HG03432 (cell line): Measurements from ENCODE around the gene AFF3.
"Not testable (repeated sequence)": the region's sequence is repeated elsewhere in the genome, so short reads cannot be mapped to it uniquely, and the experiment has no call there.

ENCODE experiments used
- ATAC-seq: cut with Tn5 transposase; IDR thresholded peaks from one replicate; pipeline ENCODE4 v1.9.1; 2021; ENCODE audit warnings: mild to moderate bottlenecking, moderate library complexity; ENCODE audit not compliant: unreplicated experiment

The AFF3 gene

DNA sequence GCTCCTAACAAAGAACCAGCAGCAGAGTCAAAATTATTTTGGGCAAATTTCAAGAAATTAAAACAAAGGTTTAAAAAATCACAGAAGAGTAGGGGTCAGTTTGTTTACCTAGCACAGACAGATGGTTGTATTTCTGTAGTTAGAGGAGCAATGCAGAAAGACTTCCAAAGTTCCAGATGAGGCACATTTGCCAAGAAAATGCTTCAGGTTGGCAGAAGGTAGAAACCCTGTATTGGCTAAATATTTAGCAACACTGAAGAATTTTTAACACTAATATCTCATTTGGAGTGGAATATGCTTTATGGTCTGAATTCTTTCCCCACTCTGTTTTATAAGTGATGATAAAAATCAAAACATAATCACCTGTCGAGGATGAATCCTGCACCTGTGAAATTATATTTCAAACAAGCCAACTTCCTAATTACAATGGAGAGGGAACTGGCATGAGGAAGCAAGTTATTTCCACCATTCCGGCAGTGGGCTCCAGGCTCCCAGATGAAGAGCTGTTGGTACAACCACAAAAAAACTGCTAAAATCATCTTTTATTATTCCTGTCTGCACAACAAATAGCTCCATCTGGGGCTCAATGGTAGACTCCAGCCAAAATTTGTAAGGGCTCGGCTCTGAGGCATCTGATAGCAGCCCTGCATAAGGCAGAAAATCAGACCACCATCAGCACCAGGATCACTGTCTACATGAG lies 366.0 kb downstream of the AFF3 start:
- no peak for ATAC-seq

DNA sequence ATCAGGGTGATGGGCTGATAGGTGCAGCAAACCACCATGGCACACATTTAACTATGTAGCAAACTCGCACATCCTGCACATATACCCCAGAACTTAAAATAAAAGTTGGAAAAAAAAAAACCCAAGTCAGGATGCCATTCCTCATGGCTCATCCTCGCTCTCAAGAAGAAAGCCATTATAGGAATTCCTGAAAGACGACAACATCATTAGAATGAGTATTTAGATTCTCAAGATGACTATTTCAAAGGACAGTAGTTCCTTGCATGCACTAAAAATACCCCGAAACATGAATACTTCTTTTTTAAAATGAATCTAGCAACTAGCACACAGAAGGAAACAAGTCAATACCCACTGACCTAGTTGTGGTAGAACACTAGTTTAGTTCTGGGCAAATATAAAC lies 366.8 kb downstream of the AFF3 start:
- no peak for ATAC-seq

DNA sequence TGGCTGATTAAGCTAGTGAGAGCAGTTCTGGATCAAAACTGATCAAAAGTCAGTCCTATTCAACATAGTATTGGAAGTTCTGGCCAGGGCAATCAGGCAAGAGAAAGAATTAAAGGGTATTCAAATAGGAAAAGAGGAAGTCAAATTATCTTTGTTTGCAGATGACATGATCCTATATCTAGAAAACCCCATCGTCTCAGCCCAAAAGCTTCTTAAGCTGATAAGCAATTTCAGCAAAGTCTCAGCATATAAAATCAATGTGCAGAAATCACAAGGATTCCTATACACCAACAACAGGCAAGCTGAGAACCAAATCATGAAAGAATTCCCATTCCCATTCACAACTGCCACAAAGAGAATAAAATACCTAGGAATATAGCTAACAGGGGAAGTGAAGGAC lies 368.7 kb downstream of the AFF3 start:
- not testable (repeated sequence) for ATAC-seq

DNA sequence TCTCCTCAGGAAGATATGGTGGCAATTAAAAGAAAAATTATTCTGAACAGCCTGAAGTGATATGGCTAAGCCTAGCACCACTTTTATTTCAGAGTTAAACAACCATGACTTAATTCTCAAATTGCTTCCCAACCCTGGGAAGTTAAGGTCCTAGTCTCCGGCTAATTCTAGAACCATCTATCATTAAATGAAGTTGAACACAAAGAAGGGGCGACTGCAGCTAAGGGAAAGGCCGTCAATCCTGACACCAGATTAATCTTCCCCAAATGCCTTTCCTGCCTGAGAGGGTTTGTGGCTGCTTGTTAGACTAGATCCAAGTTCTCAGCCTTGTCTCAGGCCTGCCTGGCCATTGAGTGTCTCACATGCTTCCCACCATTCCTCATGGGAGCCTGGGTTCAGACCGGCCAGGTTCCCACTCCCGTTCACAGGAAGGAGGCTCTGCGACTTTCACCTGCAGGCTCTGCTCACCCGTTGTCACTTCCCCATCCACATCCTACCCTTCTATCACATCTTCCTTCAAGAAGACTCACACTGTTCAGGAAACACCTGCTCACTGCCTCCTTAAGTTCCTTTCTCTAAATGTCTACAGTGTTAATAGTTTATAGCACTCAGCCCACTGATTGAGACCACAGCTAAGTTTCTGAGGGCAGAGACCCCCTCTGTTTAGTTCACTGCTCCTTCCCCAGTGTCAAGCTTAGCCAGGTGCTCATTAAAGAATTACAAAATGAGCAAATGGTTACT lies 369.6 kb downstream of the AFF3 start:
- no peak for ATAC-seq

DNA sequence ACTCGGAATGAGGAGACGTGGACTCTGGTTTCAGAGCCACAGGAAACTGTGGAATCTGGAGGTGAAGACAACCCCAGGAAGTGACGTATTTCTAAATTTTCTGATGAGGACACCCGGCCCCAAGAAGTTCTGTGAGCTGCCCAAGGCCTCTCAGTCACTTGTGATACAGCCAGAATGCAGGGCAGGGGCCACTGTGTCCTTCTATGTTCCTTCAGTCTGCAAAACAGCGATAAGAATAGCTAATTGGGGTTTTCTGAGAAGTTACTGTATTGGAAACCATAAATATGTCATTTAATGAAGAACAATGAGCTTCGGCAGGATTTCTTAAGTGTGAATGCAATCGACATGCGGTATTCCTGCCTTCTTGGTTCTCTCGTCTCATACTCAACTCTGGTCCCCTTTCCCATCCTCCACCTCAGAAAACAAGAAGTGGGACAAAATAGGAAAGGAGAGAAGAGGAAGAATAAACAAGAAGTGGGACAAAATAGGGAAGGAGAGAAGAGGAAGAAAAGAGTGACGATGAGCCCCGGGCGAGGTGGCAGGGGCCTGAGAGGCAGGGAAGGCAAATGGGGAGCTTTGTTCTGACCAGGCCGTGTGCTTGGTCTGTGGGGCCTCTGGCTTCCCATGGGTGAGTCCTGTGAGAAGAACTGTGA lies 370.6 kb downstream of the AFF3 start:
- ATAC-seq = no peak

DNA sequence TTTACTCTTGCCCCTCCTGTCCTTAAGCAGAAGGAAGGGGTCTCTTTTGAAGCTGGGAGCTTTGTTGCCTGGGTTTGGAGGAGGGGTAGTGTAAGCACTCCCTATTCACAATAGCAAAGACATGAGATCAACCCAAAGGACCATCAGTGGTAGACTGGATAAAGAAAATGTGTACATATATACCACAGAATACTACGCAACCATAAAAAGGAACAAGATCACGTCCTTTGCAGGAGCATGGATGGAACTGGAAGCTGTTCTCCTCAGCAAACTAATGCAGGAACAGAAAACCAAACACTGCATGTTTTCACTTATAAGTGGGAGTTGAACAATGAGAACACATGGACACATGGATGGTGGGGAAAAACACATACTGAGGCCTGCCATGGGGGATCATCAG lies 371.5 kb downstream of the AFF3 start:
- no peak for ATAC-seq

DNA sequence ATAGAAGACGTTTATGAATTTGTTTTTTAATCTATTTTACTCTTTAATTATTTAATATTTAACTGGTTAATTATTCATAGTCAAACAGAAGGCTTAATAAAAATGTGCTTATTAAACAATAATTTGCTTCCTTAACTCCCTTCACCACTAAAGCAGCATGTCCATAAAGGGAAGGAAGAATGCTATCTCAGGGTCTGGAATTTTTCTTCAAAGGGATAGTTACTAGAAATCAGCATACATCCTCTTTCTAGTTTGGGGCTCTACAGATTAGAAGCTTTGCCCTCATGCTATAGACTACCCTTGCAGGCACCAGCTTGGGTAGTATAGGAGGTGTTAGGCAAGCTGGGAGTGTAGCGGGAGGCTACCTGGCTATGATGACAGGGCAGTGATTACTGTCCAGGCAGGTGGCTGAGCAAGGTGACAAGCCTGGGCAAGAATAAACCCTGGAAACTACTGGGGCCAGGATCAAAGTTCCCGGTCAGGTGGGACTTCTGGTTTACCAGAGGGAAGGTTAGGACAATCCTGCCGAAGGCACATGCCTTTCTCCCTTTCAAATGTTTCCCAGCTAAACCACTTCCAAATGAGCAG lies 376.6 kb downstream of the AFF3 start:
- no peak for ATAC-seq

DNA sequence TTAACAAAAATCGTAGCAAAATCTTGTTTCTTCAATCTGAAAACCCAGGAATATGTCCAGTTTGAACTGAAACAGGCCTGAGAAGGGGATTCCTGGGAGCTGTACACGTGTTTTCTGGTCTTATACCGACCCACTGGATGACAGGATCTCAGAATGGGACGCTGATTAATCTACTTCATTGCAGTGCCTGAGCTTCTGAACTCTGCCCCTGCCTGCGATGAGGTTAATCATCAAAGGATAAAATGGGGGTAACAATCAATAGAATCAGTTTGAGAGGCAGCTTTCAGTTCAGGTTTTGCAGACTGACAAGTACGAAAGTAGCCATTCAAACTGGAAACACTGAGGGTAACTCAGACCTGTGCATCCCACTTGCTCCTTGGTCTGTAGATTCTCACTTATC lies 378.6 kb downstream of the AFF3 start:
- ATAC-seq = no peak

DNA sequence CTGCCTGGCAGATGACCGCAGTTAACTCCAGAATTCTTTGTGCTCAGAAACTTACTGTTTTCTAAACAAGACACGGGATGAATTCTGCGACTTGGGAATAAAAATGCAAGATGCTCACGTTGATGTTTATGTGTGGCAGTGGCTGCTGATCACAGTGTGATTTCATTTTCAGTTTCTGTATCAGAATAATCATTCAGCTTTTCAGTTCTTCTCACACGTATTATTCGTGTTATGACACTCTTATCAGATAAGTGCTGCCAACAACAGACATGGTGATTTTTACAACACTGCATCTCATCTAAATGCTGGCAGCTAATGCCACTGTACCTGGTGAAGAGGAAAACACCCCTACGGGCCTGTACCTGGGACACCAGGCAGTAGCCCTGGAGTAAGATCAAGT lies 379.7 kb downstream of the AFF3 start:
- no peak for ATAC-seq

DNA sequence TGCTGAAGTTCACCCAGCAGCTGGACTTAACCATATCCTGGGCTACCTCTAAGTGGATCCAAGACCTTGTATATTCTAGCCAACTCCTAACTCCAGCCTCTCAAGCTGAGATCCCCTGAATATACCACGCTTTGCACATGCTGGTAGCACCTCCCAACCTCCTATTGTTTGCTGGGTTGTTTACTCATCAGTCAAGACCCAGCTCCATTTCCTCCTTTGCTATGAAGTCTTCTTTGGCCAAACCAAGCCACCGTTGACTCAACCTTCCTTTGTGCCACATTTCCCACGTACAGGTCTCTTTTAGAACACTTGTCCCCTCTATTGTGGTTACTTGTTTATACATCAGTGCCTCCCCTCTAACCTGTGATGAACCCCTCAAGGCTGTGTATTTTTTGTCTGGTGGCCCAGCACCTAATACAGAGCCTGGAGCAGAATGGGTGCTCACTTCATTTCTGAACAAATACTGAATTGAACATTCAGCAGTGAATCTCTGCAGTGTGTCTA lies 384.7 kb downstream of the AFF3 start:
- ATAC-seq = no peak

DNA sequence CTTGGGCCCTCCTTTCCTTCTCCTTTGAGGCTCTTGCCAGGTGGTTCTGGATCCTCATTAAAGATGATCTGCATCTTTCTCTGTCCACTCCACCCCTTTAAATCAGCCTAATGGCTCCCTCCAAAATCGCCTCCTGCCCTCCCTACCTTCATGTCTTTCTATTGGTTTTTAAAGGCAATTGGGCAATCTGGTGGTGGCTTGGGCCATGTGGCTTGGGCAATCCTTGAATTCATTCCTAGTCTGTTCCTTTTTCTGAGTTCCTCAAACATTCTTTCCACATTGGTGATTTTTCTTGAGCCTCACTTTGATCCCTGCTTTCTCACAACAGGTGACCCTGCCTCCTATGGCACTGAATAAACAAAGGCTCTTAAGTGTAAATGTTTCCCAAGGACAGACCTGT lies 386.3 kb downstream of the AFF3 start:
- no peak for ATAC-seq

DNA sequence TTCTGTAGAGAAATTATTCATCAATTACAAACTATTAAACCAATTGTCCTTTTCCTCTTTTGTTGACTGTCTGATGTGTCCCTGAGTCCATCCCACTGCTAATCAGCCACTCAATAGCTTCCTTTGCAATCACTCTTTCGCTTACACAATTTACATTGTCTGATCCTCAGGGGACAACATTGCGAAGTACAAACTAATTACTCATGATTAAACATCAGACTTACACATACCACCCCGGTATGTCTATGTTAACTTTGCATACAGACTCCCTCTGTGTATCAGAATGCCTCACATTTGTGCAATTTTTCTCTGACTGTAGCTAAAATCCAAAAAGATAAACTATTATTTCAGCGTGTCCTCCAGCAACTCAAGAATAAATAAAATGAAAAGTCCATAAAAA lies 388.2 kb downstream of the AFF3 start:
- no peak for ATAC-seq

DNA sequence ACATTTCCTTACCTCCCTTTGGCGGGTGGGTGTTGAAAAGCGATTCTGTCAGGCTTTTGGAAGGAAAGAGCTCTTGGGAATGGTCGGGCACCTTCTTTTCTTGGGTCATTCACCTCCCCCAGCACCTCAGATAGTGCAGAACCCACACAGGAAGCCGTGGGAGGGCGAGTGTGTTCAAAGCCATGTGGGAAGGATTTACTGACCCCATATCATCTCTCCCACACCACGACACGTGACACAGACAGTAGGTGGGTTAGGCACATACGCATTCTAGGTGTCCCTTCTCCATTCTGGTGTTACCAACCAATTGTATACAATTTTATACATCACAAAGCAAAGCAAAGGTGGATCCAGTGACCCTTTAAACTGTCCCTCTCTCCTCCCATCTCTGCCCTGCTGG lies 388.9 kb downstream of the AFF3 start:
- ATAC-seq = no peak

DNA sequence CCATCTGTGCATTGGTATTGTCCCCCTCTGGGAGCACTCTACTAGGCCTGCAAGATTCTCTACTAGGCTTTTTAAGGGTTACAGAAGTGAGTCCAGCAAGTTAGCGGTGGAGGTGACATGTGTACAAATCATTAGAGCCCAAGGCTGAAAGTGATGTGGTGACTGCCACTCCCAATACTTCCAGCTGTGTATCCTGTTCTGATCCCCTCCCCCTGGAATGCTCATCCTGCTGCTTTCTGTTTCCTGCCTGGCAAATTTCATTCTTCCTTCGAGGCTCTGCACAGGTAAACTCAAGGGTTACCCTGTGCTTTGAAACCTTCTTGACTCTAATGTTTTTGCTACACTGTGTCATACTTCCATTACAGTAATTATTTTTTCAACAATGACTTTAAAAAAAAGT lies 394.0 kb downstream of the AFF3 start:
- no peak for ATAC-seq

DNA sequence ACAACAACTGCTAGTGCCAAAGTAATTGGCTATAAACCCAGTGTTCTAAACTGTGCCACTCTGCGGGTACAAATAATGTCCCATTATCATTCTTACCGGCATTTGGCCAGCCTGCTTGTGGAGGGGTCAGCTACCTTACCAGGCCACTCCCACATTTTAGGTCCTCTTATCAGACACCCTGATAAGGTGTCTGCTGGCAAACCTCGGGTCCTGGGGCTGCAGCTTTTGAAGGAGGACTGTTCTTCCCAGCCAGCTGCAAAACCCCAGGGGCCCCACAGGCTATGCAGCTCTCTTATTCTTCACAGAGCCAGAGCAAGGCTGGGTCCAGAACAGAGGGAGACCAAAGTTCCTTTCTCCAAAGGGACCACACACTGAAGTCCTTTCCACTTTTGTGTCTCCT lies 394.5 kb downstream of the AFF3 start:
- no peak for ATAC-seq

DNA sequence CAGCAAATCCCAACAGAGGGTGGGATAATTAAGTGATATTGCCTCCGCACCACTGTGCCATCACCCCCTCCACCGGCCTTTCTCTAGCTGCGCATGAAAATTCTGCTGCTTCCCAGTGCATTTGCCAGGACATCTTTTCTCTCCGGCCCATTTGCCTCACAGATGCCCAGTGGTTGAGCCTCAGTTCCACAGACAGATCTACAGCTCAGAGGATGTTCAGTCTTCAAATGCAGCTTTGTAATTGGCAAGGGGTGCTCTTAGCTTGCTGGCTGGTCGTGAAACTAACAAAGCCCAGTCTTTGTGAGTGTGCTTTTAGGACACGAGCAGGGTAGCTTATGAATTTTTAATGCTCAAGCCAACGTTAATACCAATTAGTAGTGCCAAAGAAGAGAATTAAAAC lies 399.2 kb downstream of the AFF3 start:
- ATAC-seq = no peak

DNA sequence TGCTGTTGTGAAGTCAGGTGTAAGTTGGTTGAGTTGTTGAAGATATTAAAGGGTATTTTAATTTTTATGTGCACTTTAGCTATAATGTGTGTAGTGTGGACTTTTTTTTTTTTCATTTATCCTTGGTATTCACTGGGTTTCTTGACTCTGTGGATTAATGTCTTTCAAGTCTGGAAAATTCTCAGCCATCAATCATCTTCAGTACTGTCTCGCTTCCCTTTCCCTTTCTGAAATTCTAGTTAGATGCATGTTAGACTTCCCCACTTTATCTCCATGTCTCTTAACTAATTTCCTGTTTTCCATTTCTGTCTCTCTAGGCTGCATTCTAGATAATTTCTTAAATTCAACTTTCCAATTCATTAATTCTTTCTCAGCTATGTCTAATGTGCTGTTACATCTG lies 404.9 kb downstream of the AFF3 start:
- no peak for ATAC-seq

DNA sequence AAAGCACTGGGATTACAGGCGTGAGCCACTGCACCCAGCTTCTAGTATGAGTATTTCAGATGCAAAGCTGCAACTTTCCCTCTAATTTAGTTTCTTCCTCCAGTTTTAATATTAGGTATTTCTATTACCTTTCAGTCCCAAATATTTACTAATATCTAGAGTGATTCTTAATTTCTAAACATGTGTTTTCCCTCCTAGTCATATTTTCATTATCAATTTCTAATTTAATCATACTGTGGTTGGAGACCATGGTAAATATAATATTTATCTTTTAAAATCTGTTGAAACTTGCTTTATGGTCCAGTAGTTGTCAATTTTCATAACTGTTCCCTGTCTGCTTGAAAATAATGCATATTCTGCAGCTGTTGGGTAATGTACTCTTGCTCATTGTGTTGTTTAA lies 406.6 kb downstream of the AFF3 start:
- ATAC-seq = no peak

DNA sequence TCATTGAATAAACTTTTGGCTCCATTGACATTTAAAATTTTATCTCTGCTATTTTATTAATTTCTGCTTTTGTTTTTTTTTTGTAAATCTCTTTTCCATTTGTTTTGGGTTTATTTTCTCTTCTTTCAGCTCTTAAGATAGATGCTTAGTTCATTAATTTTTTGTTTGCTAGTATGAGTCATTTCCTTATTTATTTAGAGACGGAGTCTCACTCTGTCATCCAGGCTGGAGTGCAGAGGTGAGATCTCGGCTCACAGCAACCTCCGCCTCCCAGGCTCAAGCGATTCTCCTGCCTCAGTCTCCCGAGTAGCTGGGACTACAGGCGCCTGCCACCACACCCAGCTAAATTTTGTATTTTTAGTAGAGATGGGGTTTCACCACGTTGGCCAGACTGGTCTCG lies 407.1 kb downstream of the AFF3 start:
- ATAC-seq = not testable (repeated sequence)

DNA sequence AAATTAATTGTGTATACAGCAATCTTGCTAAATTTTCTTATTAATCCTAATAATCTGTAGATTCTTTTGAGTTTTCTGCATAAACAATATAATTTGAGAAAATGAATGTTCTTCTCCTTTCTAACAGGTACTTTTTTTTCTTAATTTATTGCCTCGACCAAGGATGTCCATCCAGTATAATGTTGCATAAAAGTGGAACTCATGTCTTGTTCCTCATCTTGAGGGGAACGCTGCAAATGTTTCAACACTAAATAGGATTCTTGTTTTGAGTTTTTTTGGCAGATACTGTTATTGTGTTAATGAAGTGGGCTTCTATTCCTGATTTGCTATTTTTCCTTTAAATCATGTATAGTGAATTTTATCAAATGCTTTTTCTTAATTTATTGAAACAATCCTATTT lies 408.2 kb downstream of the AFF3 start:
- no peak for ATAC-seq

DNA sequence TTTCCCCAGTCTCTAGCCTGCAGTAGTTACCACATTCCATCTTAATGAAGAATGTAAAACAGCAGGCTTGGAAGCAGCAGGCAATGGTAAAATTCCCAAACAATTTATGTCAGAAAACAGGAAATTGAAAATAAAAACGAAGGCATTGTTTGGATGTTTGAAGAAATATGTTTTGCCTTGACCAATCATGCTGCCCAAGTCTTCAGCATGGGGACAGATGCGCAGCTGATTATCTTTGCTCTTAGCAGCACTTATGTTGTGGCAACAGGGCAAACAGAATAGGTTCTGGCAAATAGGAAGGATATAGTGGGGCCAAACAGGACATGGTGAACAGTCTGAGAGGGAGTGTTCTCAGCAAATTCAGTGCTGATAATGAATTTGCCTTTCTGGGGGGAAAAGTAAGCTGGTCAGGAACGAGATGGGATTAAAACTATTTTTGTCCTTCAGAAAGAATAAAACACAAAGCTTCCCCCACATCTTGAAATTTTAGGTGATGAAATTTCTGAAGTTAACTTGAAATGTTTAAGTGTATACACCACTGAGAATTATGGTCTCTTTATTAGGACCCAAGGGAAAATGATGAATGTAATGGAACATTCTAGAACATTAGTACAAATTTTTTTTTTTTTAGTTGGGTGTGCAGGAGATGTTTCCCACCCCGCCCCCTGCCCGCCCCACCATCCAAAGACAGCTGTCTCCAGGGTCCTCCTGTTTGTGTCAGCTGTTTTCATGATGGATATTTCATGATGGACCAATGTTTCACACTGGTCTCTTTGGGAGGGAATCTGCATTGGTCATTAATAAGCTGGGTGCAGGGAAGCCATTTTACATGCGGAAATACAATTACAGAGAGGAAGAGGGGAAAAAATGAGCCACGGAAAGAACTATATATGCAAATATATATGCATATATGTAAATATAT lies 413.0 kb downstream of the AFF3 start:
- no peak for ATAC-seq
